HG03095 (cell line): ENCODE results near the gene SMIM1.
"Not testable (repeated sequence)": the region's sequence is repeated elsewhere in the genome, so short reads cannot be mapped to it uniquely, and the experiment has no call there.

ENCODE experiments used
- ATAC-seq: cut with Tn5 transposase; IDR thresholded peaks from one replicate; pipeline ENCODE4 v1.9.1; 2021; ENCODE audit warnings: moderate library complexity; ENCODE audit not compliant: unreplicated experiment

Gene SMIM1, protein sequence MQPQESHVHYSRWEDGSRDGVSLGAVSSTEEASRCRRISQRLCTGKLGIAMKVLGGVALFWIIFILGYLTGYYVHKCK

GRCh38 chr1:3772715-3773571 lies at the start of gene SMIM1:
TSS of gene SMIM1 (plus strand) at chr1:3772749. CDS start at chr1:3775374, 2,625 bp downstream.
- peak; percentile 11 for ATAC-seq

DNA sequence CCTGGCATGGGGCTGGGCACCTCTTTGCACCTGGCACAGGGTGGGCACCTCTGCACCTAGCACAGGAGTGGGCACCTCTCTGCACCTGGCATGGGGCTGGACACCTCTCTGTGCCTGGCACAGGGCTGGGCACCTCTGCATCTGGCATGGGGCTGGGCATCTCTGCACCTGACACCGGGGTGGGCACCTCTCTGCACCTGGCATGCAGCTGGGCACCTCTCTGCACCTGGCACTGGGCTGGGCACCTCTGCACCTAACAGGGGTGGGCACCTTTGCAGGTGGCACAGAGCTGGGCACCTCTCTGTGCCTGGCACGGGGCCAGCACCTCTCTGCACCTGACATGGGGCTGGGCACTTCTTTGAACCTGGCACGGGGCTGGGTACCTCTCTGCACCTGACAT lies 49.7 kb upstream of the SMIM1 start:
- ATAC-seq: no peak

GRCh38 chr1:3724416-3725030 lies 48.0 kb upstream of the SMIM1 start:
- ATAC-seq: not testable (repeated sequence)

DNA sequence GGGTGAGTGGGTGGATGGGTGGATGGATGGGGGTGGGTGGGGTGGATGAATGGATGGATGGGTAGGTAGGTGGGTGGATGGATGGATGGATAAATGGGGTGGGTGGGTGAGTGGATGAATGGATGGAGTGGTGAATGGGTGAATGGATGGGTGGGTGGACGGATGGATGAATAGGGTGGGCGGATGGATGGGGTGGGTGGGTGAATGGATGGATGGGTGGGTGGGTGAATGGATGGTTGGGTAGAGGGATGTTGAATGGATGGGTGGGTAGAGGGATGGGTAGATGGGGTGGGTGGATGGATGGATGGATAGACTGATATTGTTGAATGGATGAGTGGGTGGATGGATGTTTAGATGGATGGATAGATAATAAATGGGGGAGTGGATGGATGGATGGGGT lies 47.2 kb upstream of the SMIM1 start:
- ATAC-seq: no peak

DNA sequence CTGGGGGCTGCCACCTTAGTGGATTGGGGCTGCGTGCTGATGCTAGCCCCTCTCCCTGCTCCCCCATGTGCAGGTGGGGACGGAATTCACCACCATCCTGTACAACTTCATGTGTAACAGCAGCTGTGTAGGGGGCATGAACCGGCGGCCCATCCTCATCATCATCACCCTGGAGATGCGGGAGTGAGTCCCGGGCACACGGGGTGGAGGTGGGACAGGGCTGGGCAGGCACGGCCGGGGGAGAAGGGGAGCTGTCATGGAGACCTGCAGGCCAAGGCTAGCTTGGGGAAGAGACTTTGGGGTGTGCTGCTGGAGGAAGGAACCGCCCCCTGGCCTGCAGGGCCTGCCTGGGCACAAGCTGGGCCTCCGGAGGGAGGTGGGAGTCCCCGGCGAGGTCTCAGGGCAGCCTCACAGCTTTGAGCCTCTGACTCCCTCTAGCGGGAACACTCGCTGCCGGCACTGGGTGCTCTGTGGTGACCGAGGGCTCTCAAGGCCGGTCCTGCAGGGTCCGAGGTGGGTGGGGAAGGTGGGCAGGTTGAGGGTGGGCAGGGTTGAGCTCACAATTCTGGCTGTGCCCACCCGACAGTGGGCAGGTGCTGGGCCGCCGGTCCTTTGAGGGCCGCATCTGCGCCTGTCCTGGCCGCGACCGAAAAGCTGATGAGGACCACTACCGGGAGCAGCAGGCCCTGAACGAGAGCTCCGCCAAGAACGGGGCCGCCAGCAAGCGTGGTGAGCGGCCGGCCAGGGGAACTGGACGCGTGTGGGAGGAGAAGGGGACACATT lies 45.3 kb upstream of the SMIM1 start:
- no peak for ATAC-seq

DNA sequence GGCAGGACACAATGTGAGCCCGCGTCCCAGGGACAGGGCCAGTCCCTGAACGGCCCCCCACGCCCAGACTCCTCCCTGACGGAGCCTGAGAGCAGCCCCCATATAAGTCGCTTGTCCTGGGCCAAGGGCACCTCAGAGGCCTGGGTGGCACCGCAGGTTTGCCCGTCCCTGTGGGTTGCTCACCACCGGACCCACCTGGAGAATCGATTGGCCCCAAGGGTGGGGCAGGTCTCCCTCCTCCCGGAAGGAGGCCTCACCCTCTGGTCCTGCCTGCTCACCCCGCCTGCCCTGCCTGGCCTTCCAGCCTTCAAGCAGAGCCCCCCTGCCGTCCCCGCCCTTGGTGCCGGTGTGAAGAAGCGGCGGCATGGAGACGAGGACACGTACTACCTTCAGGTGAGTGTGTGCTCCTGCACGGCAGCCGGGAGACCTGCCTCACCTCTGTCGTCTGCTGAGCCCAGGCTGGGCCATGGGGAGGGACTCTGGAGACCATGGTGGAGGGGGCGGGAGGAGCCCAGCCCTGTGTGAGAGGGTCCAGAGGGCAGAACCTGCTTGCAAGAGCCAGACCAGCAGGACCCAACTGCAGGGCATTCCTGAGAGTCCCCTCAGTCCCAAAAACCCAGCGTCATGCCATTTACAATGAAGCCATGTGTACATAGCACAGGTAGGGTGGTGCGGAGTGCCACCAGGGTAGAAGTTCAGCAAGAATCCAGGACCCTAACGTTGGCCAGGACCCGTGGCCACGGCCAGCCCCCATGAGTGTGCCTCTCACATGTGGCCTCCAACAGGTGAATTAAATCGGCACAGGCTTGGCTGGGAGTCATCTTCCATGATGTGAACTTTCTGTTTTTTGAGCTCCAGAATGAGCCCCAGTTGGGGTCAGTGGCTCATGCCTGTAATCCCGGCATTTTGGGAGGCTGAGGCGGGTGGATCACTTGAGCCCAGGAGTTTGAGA lies 44.4 kb upstream of the SMIM1 start:
- ATAC-seq: no peak

- no peak for ATAC-seq
These were observed 42.7 kb upstream of the SMIM1 start for GRCh38 chr1:3729594-3730542.

DNA sequence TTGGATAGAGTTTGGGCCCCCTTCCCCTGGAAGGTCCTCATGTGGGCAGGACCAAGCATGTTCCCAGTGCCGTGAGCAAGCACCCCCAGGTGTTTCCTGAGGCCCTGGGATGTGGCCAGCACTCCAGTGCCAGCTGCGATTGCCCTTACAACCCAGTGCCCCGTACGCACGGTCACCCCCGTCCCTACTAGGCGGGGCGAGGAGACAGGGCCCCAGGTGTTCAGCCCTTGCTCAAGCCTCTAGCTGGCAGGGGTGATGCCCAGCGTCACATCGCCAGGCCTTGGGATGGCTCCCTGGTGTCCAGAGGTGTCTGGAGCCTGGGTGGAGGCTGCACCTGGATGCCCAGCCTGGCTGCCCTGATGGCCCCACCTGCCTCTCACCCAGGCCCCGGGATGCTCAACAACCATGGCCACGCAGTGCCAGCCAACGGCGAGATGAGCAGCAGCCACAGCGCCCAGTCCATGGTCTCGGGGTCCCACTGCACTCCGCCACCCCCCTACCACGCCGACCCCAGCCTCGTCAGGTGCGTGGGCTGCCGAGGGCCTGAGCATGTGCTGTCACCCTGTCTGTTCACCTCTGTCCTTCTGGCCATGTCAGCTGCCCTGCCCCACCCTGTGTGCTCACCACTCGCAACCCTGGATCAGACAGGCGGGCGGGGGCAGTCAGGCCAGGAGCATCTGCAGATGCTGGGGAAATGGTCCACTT lies 41.9 kb upstream of the SMIM1 start:
- ATAC-seq: no peak

GRCh38 chr1:3731583-3732433 lies 40.7 kb upstream of the SMIM1 start:
- ATAC-seq: no peak

GRCh38 chr1:3732434-3733093 lies 40.0 kb upstream of the SMIM1 start:
- no peak for ATAC-seq

DNA sequence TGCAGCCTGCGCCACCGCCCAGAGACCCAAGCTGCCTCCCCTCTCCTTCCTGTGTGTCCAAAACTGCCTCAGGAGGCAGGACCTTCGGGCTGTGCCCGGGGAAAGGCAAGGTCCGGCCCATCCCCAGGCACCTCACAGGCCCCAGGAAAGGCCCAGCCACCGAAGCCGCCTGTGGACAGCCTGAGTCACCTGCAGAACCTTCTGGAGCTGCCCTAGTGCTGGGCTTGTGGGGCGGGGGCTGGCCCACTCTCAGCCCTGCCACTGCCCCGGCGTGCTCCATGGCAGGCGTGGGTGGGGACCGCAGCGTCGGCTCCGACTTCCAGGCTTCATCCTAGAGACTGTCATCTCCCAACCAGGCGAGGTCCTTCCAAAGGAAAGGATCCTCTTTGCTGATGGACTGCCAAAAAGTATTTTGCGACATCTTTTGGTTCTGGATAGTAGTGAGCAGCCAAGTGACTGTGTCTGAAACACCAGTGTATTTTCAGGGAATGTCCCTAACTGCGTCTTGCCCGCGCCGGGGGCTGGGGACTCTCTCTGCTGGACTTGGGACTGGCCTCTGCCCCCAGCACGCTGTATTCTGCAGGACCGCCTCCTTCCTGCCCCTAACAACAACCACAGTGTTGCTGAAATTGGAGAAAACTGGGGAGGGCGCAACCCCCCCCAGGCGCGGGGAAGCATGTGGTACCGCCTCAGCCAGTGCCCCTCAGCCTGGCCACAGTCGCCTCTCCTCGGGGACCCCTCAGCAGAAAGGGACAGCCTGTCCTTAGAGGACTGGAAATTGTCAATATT lies 39.3 kb upstream of the SMIM1 start:
- no peak for ATAC-seq

DNA sequence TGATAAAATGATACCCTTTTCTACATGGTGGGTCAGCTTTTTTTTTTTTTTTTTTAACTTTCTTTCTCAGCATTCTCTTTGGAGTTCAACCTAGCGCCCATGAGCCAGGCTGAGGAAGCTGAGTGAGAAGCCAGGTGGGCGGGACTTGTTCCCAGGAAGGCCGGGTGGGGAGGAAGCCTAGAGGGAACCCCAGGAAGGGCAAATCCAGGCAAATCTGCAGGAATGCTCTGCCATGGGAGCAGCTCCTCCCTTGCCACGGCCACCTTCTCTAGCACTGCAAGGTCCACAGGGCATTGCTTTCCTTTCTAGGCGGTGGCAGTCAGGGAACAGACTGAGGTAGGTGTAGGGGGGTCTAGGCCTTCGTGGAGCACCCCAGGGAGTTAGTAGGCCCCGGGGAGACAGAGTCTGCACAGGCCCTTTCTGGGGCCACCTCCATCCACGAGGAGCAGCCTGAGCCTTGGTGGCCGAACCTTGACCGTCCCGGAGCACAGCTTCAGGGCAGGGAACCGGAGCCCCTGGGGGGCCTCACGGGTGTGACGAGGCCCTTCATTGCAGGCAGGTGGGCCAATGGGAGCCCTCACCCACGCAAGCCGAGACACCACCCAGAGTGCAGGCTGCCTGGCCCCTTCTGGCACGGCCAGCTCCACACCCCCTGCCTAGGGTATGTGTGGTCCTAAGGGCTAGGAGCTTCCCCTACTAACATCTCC lies 38.5 kb upstream of the SMIM1 start:
- no peak for ATAC-seq

DNA sequence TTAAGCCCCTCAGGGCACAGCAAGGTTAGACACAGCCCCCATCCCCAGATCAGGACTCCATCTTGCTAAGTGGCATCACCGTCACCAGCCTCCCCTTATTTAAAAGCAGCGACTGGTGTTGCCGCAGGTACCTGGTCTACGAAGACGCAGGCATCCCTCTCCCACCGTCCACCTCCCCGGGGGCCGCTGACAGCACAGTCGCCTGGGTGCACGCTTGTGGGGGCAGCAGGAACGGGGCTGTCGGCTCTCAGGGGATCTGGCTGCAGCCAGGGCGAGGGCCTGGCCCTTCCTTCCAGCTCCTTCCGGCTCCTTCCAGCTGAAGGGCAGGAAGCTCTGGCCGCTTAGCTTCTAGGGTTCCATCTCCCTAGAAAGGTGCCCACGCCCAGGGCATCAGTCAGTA lies 37.9 kb upstream of the SMIM1 start:
- ATAC-seq: no peak

DNA sequence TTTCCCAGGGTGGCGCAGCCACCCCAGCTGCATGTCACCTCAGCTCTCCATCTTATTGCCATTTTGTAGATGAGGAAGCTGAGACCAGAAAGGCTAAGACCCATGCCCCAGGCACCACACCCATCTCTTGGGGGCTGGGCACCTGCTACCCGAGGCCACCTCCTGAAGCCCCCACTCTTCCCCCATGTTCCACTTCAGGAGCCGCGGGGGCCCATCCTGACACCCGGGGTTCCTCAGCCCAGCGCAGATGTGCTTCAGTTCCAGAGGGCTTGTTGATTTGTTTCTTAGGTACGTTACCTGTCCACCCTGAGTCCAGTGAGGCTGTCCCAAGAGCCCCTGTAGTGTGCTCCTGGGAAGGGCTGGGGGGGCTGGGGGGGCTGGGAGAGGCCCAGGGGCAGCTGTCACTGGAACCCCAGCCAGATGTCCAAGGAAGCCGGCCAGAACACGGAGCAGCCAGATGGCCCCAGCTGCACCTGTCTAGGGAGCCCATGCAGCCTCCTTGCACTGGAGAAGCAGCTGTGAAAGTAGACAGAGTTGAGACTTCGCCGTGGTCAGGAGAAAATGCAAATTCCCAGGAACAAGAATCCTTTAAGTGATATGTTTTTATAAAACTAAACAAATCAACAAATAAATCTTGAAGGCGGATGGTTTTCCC lies 37.4 kb upstream of the SMIM1 start:
- no peak for ATAC-seq

- ATAC-seq: no peak
These were observed 36.9 kb upstream of the SMIM1 start for GRCh38 chr1:3735688-3736087.
